Hepatocyte (in vitro differentiated cells): ENCODE measurements around the gene TFR2. TPM values are rescaled to one million over a fixed set of nuclear protein-coding genes. Genes with fewer than 3 reads are reported as not detected.
"Not testable (repeated sequence)": the region's sequence is repeated elsewhere in the genome, so short reads cannot be mapped to it uniquely, and the experiment has no call there.

Experiments
- DNase-seq: peaks from one replicate; pipeline ENCODE4 v3.0.0-alpha.2; 2016; ENCODE audit warnings: low spot score
- H2AFZ ChIP-seq: fragments of 200-600 bp; sonication (generic); 2 replicates; pipeline ENCODE4 v1.6.0; 2016; ENCODE audit warnings: antibody characterized with exemption, mild to moderate bottlenecking
- H3K27ac ChIP-seq: fragments of 200-600 bp; sonication (generic); 2 replicates; pipeline ENCODE4 v1.5.1; 2016; ENCODE audit warnings: mild to moderate bottlenecking
- H3K27me3 ChIP-seq: fragments of 200-600 bp; sonication (generic); 2 replicates; pipeline ENCODE4 v1.6.1; 2016
- H3K36me3 ChIP-seq: fragments of 200-600 bp; sonication (generic); replicated peaks from 2 replicates; pipeline ENCODE4 v1.5.1; 2016; ENCODE audit warnings: low read depth; ENCODE audit not compliant: insufficient read depth
- H3K4me1 ChIP-seq: fragments of 200-600 bp; sonication (generic); 2 replicates; pipeline ENCODE4 v1.5.1; 2016; ENCODE audit warnings: mild to moderate bottlenecking, moderate library complexity; ENCODE audit not compliant: insufficient read depth
- H3K4me2 ChIP-seq: fragments of 200-600 bp; sonication (generic); 2 replicates; pipeline ENCODE4 v1.6.0; 2016
- H3K4me3 ChIP-seq: fragments of 200-600 bp; sonication (generic); 2 replicates; pipeline ENCODE4 v1.5.1; 2016; ENCODE audit warnings: mild to moderate bottlenecking
- H3K79me2 ChIP-seq: fragments of 200-600 bp; sonication (generic); 2 replicates; pipeline ENCODE4 v1.6.0; 2017; ENCODE audit warnings: mild to moderate bottlenecking
- H3K9me2 ChIP-seq: fragments of 200-600 bp; sonication (generic); replicated peaks from 2 replicates; pipeline ENCODE4 v1.6.0; 2017; ENCODE audit warnings: mild to moderate bottlenecking; ENCODE audit not compliant: insufficient read depth
- H3K9me3 ChIP-seq: fragments of 200-600 bp; sonication (generic); 2 replicates; pipeline ENCODE4 v1.5.1; 2016; ENCODE audit warnings: low read depth, mild to moderate bottlenecking
- H4K20me1 ChIP-seq: fragments of 200-600 bp; sonication (generic); 2 replicates; pipeline ENCODE4 v1.6.0; 2016; ENCODE audit warnings: mild to moderate bottlenecking; ENCODE audit not compliant: insufficient read depth, poor library complexity, severe bottlenecking
- EZH2 ChIP-seq: fragments of 200-600 bp; sonication (generic); IDR thresholded peaks from 2 replicates; pipeline ENCODE4 v1.6.1; 2016; ENCODE audit warnings: antibody characterized with exemption, mild to moderate bottlenecking, borderline replicate concordance
- EZH2phosphoT487 ChIP-seq: fragments of 200-600 bp; sonication (generic); IDR thresholded peaks from one replicate; pipeline ENCODE4 v1.6.1; 2018; ENCODE audit warnings: antibody characterized with exemption, mild to moderate bottlenecking, low read depth, moderate library complexity; ENCODE audit not compliant: unreplicated experiment, severe bottlenecking
- WGBS: methylation state at CpG from one replicate; pipeline ENCODE4 v1.1.6; 2016; ENCODE audit warnings: low lambda C conversion rate; ENCODE audit errors: missing lambda C conversion rate; 5-methylcytosine and 5-hydroxymethylcytosine counted together
- polyA plus RNA-seq: library from polyadenylated mRNA; unstranded; fragments of >200 nt; fragmentation: Nextera tagmentation; extraction: Ambion mirVana; gene quantifications from 2 replicates; pipeline ENCODE4 v1.2.1, GENCODE V29; 2016
- total RNA-seq: library from RNA; depleted of rRNA; stranded (reverse); fragments of >200 nt; gene quantifications from 2 replicates; pipeline ENCODE4 v1.2.3, GENCODE V29; 2014
- TF ChIP-seq, protein P1 (sequence below): fragments of 200-600 bp; sonication (generic); IDR thresholded peaks from 2 replicates; pipeline ENCODE4 v1.5.1; 2016; ENCODE audit warnings: antibody characterized with exemption, mild to moderate bottlenecking; ENCODE audit not compliant: poor library complexity

The TFR2 gene
- total and polyA plus RNA-seq, 2 experiments from 2014 or later = 13.5 to 16.8 TPM

DNA sequence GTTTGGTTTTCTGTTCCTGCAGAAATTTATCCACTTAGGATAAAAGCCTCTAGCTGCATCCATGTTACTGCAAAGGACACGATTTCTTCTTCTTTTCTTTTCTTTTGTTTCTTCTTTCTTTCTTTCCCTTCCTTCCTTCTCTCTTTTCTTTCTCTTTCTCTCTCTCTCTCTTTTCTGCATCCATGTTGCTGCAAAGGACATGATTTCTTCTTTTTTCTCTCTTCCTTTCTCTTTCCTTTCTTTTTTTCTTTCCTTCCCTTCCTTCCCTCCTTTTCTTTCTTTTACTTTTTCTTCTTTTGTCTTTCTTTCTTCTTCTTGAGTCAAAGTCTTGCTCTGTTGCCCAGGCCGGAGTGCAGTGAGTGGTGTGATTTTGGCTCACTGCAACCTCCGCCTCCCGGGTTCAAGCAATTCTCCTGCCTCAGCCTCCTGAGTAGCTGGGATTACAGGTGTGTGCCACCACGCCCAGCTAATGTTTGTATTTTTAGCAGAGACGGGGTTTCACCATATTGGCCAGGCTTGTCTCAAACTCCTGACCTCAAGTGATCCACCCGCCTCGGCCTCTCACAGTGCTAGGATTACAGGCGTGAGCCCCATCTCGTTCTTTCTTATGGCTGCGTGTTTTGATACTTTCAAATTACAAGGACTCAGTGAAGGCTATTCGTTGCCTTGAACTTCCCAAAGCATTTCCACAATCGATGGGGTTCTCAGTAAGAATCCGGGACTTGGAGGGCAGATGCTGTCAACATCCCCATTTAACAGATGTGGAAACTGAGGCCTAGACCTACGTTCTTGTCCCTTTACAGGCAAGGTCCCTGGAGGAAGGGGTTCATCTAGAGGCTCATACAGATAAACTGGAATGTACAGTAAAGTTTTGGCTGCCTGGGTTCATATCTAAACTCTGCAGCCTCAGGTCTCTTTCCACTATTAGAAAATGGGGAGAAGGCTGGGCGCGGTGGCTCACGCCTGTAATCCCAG lies 30.3 kb upstream of the TFR2 start:
- no peaks in the 10 kb centered on the region for H3K27me3 ChIP-seq
- 93% methylated on average over 18 of the region's 18 CpGs for WGBS
- no peak for TF ChIP-seq EZH2
- TF ChIP-seq, protein P1, sequence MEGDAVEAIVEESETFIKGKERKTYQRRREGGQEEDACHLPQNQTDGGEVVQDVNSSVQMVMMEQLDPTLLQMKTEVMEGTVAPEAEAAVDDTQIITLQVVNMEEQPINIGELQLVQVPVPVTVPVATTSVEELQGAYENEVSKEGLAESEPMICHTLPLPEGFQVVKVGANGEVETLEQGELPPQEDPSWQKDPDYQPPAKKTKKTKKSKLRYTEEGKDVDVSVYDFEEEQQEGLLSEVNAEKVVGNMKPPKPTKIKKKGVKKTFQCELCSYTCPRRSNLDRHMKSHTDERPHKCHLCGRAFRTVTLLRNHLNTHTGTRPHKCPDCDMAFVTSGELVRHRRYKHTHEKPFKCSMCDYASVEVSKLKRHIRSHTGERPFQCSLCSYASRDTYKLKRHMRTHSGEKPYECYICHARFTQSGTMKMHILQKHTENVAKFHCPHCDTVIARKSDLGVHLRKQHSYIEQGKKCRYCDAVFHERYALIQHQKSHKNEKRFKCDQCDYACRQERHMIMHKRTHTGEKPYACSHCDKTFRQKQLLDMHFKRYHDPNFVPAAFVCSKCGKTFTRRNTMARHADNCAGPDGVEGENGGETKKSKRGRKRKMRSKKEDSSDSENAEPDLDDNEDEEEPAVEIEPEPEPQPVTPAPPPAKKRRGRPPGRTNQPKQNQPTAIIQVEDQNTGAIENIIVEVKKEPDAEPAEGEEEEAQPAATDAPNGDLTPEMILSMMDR = no peak
- no peak for TF ChIP-seq EZH2phosphoT487
- no peak overlapping the region for H3K4me3 ChIP-seq
- H3K4me2 ChIP-seq = no peak overlapping the region
- DNase-seq = no peak
- peaks cover 28% of the 10 kb centered on the region for H3K79me2 ChIP-seq
- peaks cover 6% of the 10 kb centered on the region for H3K4me1 ChIP-seq
- peaks cover 25% of the 10 kb centered on the region for H4K20me1 ChIP-seq
- no peak overlapping the region for H3K27ac ChIP-seq
- H3K36me3 ChIP-seq = no peaks in the 10 kb centered on the region
- H3K9me2 ChIP-seq = no peaks in the 10 kb centered on the region
- no peaks in the 10 kb centered on the region for H3K9me3 ChIP-seq
- no peak overlapping the region for H2AFZ ChIP-seq

DNA sequence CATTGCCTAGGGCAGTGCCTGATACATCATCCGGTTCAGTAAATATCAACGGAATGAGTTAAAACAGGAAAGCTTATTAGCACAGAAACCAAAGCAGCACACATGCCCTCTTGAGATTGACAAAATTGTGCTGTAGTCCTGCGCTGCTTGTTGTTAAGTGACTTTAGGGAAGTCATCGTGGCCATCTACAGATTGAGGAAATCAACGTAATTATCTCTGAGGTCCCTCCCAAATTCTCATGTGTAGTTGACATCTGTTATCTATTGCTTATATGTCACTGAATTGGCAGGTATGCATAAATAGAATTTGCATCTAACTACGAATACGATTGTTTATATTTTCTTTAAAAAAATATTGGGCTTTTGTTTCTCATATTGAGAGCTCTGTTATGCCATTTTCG lies 28.7 kb upstream of the TFR2 start:
- Histone ChIP-seq H2AFZ (no peak overlapping the region), H3K9me3 (no peaks in the 10 kb centered on the region), H3K4me2 (no peak overlapping the region), H3K4me1 (no peaks in the 10 kb centered on the region), H3K79me2 (peaks cover 12% of the 10 kb centered on the region), H3K27ac (no peak overlapping the region), H3K27me3 (no peaks in the 10 kb centered on the region), H3K4me3 (no peak overlapping the region), H3K9me2 (no peaks in the 10 kb centered on the region), H4K20me1 (peaks cover 9% of the 10 kb centered on the region), H3K36me3 (no peaks in the 10 kb centered on the region)
- DNase-seq = no peak
- TF ChIP-seq EZH2 = no peak
- TF ChIP-seq, protein P1 = no peak
- TF ChIP-seq EZH2phosphoT487 = no peak
- WGBS = 78% methylated on average over 8 of the region's 8 CpGs

DNA sequence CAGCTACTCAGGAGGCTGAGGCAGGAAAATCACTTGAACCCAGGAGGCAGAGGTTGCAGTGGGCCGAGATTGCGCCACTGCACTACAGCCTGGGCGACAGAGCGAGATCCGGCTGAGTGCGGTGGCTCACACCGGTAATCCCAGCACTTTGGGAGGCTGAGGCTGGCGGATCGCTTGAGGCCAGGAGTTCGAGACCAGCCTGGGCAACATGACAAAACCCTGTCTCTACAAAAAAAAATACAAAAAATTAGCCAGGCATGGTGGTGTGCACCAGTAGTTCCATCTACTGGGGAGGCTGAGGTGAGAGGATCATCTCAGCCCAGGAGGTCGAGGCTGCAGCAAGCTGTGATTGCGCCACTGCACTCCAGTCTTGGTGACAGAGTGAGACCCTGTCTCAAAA lies 27.8 kb upstream of the TFR2 start:
- H2AFZ ChIP-seq, DNase-seq, H3K4me2 ChIP-seq, H3K79me2 ChIP-seq, H3K9me3 ChIP-seq, H3K36me3 ChIP-seq, H3K27ac ChIP-seq, H3K4me1 ChIP-seq, H4K20me1 ChIP-seq, H3K4me3 ChIP-seq, H3K9me2 ChIP-seq, H3K27me3 ChIP-seq: not testable (repeated sequence)
- 97% methylated on average over 12 of the region's 12 CpGs for WGBS

DNA sequence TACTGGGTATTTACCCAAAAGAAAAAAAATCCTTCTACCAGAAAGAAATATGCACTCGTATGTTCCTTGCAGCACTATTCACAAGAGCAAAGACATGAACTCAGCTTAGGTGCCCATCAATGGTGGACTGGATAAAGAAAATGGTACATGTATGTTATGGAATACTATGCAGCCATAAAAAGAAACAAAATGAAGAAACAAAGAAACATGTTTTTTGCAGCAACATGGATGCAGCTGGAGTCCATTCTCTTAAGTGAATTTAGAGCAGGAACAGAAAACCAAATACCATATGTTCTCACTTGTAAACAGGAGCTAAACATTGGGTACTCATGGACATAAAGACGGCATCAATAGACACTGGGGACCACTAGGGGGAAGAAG lies 26.7 kb upstream of the TFR2 start:
- H3K79me2 ChIP-seq = no peaks in the 10 kb centered on the region
- TF ChIP-seq, protein P1 = no peak
- TF ChIP-seq EZH2phosphoT487 (no peak), EZH2 (no peak)
- H3K27me3 ChIP-seq = no peaks in the 10 kb centered on the region
- H3K27ac ChIP-seq = no peak overlapping the region
- H3K4me1 ChIP-seq = no peaks in the 10 kb centered on the region
- H3K9me2 ChIP-seq = no peaks in the 10 kb centered on the region
- H3K4me2 ChIP-seq = no peak overlapping the region
- H3K36me3 ChIP-seq = no peaks in the 10 kb centered on the region
- DNase-seq = no peak
- no peaks in the 10 kb centered on the region for H4K20me1 ChIP-seq
- 94% methylated on average over 2 of the region's 2 CpGs for WGBS
- H3K9me3 ChIP-seq = no peaks in the 10 kb centered on the region
- H3K4me3 ChIP-seq = no peak overlapping the region
- H2AFZ ChIP-seq = no peak overlapping the region
